ENCODE measurements around the gene SLITRK5. TPM values are rescaled to one million over a fixed set of nuclear protein-coding genes. Genes with fewer than 3 reads are reported as not detected.

SLITRK5 gene
- total and polyA plus RNA-seq, 9 of the 15 experiments (the other 6 are each of a cell fraction or from before 2014, with no cell fraction given): under 0.01 TPM; not detected in 8

GRCh38 chr13:87666831-87667230, 4.3 kb upstream of the SLITRK5 start (continued):
- no peak for TF ChIP-seq PRDM10 (IDR thresholded peaks at IDR 0.05; ENCODE audit: partially characterized antibody)
- no peak for TF ChIP-seq ETV6 (IDR thresholded peaks at IDR 0.05; ENCODE audit: borderline replicate concordance in 1 of 2, low read depth in 2 of 2, low read length in 1 of 2)
- TF ChIP-seq ETV6 (CRISPR knock-in tag; IDR thresholded peaks at IDR 0.05; ENCODE audit: borderline replicate concordance): no peak
- TF ChIP-seq EHMT2 (IDR thresholded peaks at IDR 0.05): no peak
- no peak for TF ChIP-seq CBFA2T3 (IDR thresholded peaks at IDR 0.05)
- TF ChIP-seq PHF20 (IDR thresholded peaks at IDR 0.05; ENCODE audit: partially characterized antibody): no peak
- TF ChIP-seq ILF3 (IDR thresholded peaks at IDR 0.05; ENCODE audit: borderline replicate concordance): no peak

- no peak for TF ChIP-seq POLR3G (IDR thresholded peaks at IDR 0.05; ENCODE audit: extremely low read depth, insufficient read length, insufficient replicate concordance)
- Histone ChIP-seq H3K36me3 (ENCODE audit: control insufficient read depth, insufficient read depth, low read length) (no peaks in the 10 kb centered on the region), H3K27me3 (ENCODE audit: control insufficient read depth in 2 of 2, insufficient read depth in 2 of 2, low read length in 2 of 2) (no peaks in the 10 kb centered on the region), H4K20me1 (replicated peaks; ENCODE audit: control insufficient read depth, insufficient read depth, low read length) (no peaks in the 10 kb centered on the region), H3K9me3 (replicated peaks; ENCODE audit: control insufficient read depth, insufficient read depth, low read depth, low read length) (no peaks in the 10 kb centered on the region), H3K9me1 (ENCODE audit: control insufficient read depth, insufficient read depth, low read length) (no peaks in the 10 kb centered on the region), H3K4me2 (ENCODE audit: insufficient read depth, low read length) (no peak overlapping the region), H3K79me2 (ENCODE audit: control insufficient read depth, insufficient read depth, low read length) (no peaks in the 10 kb centered on the region), H2AFZ (ENCODE audit: low read depth, low read length) (no peak overlapping the region), H3K4me3 (no peak overlapping the region), H3K4me1 (replicated peaks in 1 of 2; ENCODE audit: control insufficient read depth in 2 of 2, insufficient read depth in 2 of 2, low read length in 2 of 2) (no peaks in the 10 kb centered on the region), H3K9ac (ENCODE audit: insufficient read depth in 1 of 2, low read depth in 2 of 2, low read length in 2 of 2) (no peak overlapping the region), H3K27ac (ENCODE audit: extremely low read depth, low read depth, low read length) (no peak overlapping the region)
- DNase-seq (ENCODE audit: extremely low read depth in 1 of 4, low spot score in 3 of 4) (no peak), FAIRE-seq (no peak), ATAC-seq (no peak)
- BruUV-seq (replicated peaks): no TSS peak
- intact Hi-C loops (cut with micrococcal nuclease) (no loop called here), in situ Hi-C loops (cut with MboI) (no loop called here)
- POLR2A ChIA-PET: no interaction called here
- WGBS (ENCODE audit: insufficient coverage, low coverage, missing lambda C conversion rate): 0% methylated on average over 1 of the region's 1 CpG
- CTCF ChIA-PET (ENCODE audit: low intra/inter-chr PET ratio): no interaction called here
Measured at GRCh38 chr13:87667686-87668085, 3.5 kb upstream of the SLITRK5 start.
